Mucosa of stomach (tissue), 1 donor: ENCODE results near the gene GABRR2.

Experiments
- H3K27me3 ChIP-seq: one replicate; pipeline ENCODE4 v1.7.0; 2013; ENCODE audit warnings: mild to moderate bottlenecking, low read length; ENCODE audit not compliant: control insufficient read depth, insufficient read depth
- H3K36me3 ChIP-seq: one replicate; pipeline ENCODE4 v1.7.0; 2013; ENCODE audit warnings: low read length; ENCODE audit not compliant: control insufficient read depth, insufficient read depth
- H3K4me1 ChIP-seq: one replicate; pipeline ENCODE4 v1.7.0; 2013; ENCODE audit warnings: mild to moderate bottlenecking, low read length; ENCODE audit not compliant: control insufficient read depth, insufficient read depth
- H3K4me3 ChIP-seq: one replicate; pipeline ENCODE4 v1.7.0; 2013; ENCODE audit warnings: low read length
- H3K9ac ChIP-seq: one replicate; pipeline ENCODE4 v1.7.0; 2013; ENCODE audit warnings: mild to moderate bottlenecking, low read length, moderate library complexity
- H3K9me3 ChIP-seq: one replicate; pipeline ENCODE4 v1.7.0; 2013; ENCODE audit warnings: mild to moderate bottlenecking, low read length, moderate library complexity; ENCODE audit not compliant: control insufficient read depth
- donor health status: Pancreatic carcinoma.

Gene GABRR2

DNA sequence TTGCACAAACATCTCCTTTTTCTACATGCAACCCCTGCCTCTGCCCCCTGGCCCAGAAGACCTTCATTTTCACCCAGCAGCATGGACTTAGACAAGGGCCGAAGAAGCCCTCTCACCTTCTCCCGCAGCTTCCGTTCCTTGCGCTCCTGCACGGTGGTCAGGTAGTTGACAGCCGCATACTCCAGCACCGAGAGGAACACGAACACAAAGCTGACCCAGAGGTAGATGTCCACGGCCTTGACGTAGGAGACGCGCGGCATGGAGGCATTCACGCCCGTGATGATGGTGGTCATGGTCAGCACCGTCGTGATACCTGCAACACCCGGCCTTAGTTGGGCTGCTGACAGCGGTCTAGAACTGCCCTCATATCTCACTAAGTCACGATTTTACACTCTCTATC is 50.8 kb downstream of the GABRR2 start:
- Histone ChIP-seq H3K4me3 (no peak overlapping the region), H3K4me1 (peaks cover 15% of the 10 kb centered on the region), H3K9me3 (no peaks in the 10 kb centered on the region), H3K36me3 (no peaks in the 10 kb centered on the region), H3K27me3 (no peaks in the 10 kb centered on the region), H3K9ac (no peak overlapping the region)

DNA sequence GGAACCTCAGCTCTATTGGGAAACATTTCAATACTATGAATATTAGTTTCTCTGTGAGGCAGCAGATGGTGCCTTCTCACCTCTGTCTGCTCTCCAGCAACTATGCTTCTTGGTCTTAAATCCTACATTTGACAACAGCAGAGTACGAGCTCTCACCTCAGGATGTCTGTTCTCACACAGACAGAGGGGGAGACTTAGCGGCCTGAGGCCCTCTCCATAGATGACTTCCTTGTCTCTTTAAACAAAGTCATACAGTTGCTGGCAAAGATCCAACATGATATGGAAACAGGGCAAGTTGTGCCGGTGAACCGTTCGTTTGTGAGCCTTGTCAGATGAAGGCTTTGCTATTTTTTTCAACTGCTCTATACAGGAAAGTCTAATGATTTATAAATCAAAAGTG is 54.3 kb downstream of the GABRR2 start:
- Histone ChIP-seq H3K4me1 (peaks cover 15% of the 10 kb centered on the region), H3K36me3 (no peaks in the 10 kb centered on the region), H3K4me3 (no peak overlapping the region), H3K9me3 (no peaks in the 10 kb centered on the region), H3K27me3 (no peaks in the 10 kb centered on the region), H3K9ac (no peak overlapping the region)

DNA sequence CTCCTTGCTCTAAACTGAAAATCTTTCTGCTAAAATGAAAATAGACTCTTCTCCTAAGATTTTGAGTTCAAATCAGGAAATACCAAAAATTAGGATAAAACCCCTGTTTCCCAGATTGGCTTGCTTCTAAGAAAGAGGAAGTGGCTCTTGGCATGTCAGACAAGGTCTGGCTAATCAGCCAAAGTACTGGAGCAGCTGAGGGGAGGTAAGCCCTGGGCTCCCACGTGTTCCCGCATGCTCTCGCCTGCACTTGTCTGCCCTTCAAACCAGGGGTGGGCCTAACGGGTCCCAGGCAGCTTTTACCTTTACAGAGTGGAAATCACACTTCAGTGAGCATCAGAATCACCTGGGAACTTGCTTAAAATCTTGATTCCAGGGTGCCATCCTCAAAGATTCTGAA is 54.8 kb downstream of the GABRR2 start:
- peaks cover 15% of the 10 kb centered on the region for H3K4me1 ChIP-seq
- no peaks in the 10 kb centered on the region for H3K36me3 ChIP-seq
- H3K27me3 ChIP-seq, result no peaks in the 10 kb centered on the region
- H3K9me3 ChIP-seq, result no peaks in the 10 kb centered on the region
- H3K9ac ChIP-seq, result no peak overlapping the region
- no peak overlapping the region for H3K4me3 ChIP-seq

DNA sequence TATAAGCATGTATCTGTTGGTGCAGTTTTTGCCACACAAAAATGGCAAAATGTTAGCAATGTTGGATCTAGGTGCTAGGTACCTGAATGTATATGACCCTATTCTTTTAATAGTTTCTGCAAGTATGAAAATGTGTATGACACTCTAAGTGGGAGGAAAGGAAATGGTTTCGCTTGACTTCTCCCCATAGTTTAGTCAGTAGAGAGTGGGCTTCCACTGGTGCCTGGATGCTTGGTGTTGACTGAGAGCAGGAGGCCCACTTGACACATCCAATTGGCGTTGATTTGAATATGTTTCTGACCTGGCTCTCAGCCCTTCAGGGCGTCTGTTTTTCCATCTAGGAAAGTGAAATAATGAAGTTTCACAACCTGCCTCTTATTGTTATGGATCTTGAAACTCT is 56.2 kb downstream of the GABRR2 start:
- Histone ChIP-seq H3K4me1 (peaks cover 15% of the 10 kb centered on the region), H3K36me3 (no peaks in the 10 kb centered on the region)

DNA sequence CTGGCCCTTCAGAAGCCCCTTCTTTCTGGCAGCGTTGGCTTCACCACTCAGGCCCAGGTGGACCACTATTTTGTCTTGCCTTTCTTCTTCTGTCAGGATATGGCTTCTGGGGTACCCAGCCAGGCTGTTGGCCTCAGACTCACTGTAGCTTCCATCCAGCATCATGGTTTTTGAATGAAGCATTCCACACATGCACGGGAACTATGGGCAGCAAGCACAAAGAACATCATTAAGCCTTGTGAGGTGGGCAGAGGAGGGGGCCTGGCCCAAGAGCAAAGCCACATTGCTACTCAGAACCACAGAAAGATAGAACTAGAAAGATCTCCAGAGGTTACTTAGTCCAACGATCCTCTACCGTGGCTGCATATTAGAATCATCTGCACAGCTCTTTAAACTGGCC is 57.3 kb downstream of the GABRR2 start:
- Histone ChIP-seq H3K27me3 (no peaks in the 10 kb centered on the region), H3K36me3 (no peaks in the 10 kb centered on the region), H3K4me3 (no peak overlapping the region)

More for the DNA sequence above, 56.2 kb downstream of the GABRR2 start:
- no peak overlapping the region for H3K9ac ChIP-seq
- no peaks in the 10 kb centered on the region for H3K27me3 ChIP-seq
- no peak overlapping the region for H3K4me3 ChIP-seq
- no peaks in the 10 kb centered on the region for H3K9me3 ChIP-seq

DNA sequence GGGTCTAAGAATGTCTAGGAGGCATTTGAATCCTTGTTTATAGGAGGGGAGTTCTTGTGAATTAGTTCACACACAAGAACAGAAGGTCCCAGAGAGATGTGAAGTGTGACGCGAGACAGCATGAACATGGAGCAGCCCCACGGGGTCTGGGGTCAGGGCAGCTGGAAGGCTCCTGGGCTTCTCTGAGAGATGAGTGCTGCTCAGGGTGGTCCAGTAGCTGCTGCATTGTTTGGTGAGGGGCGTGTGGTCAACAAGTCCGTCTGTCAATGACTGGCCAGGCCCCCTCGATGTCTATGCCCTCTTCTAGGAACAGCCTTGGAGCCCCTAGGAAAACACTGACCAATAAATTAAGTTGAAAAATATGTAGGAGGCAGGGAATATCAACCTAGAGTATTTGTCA is 57.8 kb downstream of the GABRR2 start:
- Histone ChIP-seq H3K9ac (no peak overlapping the region), H3K4me3 (no peak overlapping the region), H3K27me3 (no peaks in the 10 kb centered on the region), H3K36me3 (no peaks in the 10 kb centered on the region), H3K9me3 (no peaks in the 10 kb centered on the region), H3K4me1 (peaks cover 15% of the 10 kb centered on the region)

More for the DNA sequence above, 57.3 kb downstream of the GABRR2 start:
- H3K9me3 ChIP-seq, result no peaks in the 10 kb centered on the region
- H3K4me1 ChIP-seq, result peaks cover 15% of the 10 kb centered on the region
- no peak overlapping the region for H3K9ac ChIP-seq

DNA sequence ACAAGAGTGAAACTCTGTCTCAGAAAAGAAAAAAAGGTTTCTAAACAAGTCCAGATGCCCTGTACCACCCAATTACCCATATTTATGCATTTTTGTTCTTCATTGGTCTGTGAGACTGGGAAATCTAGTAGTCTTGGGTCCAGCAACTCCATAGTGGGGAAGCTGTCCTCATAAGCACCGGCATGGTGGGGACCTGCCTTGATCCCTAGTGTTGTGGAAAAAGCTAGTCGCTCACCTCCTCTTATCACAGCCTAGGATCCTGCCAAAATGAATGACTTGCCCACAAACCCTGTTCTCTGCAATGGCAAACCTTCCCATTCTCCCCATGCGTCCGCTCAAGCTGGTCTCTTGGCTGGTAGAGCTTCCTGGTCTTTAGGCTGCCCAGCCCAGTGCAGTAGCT is 59.7 kb downstream of the GABRR2 start:
- Histone ChIP-seq H3K4me3 (no peak overlapping the region), H3K36me3 (no peaks in the 10 kb centered on the region), H3K9me3 (no peaks in the 10 kb centered on the region), H3K27me3 (no peaks in the 10 kb centered on the region), H3K4me1 (peaks cover 1% of the 10 kb centered on the region), H3K9ac (no peak overlapping the region)

DNA sequence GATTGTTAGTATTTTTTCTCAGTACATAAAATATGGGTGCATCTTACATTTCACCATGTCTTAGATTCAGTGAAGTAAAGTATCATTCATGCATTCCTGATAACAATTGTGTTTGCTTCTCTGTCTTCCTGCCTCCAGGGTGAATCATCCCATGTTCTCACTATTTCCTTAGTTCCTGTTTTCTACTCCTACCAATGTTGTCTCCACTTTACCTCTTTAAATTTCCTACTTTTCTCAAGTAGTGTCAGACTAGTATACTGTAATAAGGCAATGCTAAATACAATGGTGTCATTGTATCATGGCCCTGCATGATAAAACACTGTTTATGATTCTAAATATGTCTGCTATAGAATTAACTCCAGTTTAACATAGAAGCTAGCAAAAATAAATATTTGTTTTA is 60.5 kb downstream of the GABRR2 start:
- H3K4me1 ChIP-seq, result no peaks in the 10 kb centered on the region
- no peak overlapping the region for H3K4me3 ChIP-seq
- H3K9ac ChIP-seq, result no peak overlapping the region
- no peaks in the 10 kb centered on the region for H3K36me3 ChIP-seq
- no peaks in the 10 kb centered on the region for H3K27me3 ChIP-seq
- H3K9me3 ChIP-seq, result no peaks in the 10 kb centered on the region

DNA sequence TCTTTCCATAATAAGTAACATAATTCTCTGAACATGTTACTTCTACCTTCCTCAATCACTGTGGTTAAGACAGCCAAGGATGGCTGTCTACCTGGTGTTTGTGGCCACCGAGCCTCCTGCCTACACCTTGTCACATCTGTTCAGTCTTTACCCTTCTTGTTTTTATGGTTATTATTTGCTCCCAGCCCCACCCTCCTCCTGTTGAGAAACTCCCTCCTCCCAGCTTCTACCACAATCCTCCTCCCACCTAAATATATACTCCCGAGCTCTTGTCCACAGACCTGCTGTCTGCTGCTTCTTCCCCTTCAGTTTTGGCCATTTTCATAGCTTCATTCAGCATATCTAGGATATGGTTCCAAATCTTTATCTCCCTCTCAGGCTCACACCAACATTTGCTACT is 62.2 kb downstream of the GABRR2 start:
- Histone ChIP-seq H3K9me3 (no peaks in the 10 kb centered on the region), H3K27me3 (no peaks in the 10 kb centered on the region), H3K36me3 (no peaks in the 10 kb centered on the region), H3K4me1 (no peaks in the 10 kb centered on the region), H3K9ac (no peak overlapping the region), H3K4me3 (no peak overlapping the region)

DNA sequence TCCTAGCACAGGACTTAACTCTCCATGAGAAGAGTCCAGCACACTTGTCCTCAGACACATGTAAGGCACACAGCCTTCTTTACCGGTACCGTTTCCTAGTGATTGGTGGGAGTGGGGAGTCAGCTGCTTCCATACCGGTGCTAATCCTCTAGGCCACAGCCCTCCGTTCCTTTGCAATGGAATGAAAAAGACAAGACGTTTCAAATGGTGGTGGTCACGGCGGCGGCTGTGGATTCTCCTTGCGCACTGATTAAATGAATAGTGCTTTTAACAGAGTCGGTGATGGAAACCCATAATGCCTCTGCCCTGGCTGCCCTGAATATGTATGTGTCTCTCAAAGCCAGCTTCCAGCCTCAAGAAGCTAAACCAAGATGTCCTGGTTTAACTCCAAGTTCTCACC is 63.1 kb downstream of the GABRR2 start:
- no peaks in the 10 kb centered on the region for H3K4me1 ChIP-seq
- H3K36me3 ChIP-seq, result no peaks in the 10 kb centered on the region
- H3K4me3 ChIP-seq, result no peak overlapping the region
- no peak overlapping the region for H3K9ac ChIP-seq
- H3K27me3 ChIP-seq, result no peaks in the 10 kb centered on the region
- H3K9me3 ChIP-seq, result no peaks in the 10 kb centered on the region

DNA sequence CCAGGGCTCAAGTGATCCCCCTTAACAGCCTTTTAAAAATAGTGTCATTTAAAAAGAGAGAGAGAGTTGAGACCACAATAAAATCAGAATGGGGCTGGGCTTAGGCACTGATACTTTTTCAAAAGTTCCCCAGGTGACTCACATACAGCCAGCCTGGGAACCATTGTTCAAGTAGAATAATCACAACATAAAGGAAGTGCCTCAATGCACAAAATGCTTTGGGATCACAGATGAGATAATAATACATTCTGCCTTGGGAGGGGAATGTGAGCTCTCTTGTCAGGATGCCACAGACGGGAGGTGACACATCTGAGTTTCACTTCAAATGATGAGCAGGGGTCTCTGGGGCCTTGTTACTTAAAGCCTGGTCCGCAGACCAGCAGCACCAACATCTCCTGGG is 63.9 kb downstream of the GABRR2 start:
- Histone ChIP-seq H3K36me3 (no peaks in the 10 kb centered on the region), H3K9me3 (no peaks in the 10 kb centered on the region), H3K4me3 (no peak overlapping the region)

DNA sequence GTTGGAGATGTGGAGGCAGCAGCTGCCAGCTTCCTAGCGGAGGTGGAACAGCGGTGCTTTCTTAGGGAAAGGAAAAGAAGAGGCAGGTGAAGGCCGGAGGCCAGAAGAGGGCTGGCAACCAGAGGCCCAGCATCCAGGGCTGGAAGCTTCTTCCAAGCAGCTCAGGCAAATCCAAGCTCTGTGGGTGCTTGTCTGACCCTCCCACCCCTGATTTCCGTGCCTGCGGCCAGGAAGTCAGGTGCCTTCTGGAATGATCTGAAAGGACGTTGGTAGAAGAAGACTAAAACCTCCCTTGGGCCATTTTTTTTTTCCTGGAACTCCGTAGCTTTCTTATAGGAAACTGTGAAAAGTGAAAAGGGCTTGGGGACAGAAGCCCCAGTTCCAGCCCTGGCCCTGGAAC is 64.9 kb downstream of the GABRR2 start:
- H3K4me1 ChIP-seq, result no peaks in the 10 kb centered on the region
- no peak overlapping the region for H3K9ac ChIP-seq
- H3K9me3 ChIP-seq, result no peaks in the 10 kb centered on the region
- no peaks in the 10 kb centered on the region for H3K27me3 ChIP-seq
- no peak overlapping the region for H3K4me3 ChIP-seq
- no peaks in the 10 kb centered on the region for H3K36me3 ChIP-seq

More for the DNA sequence above, 63.9 kb downstream of the GABRR2 start:
- no peaks in the 10 kb centered on the region for H3K4me1 ChIP-seq
- H3K9ac ChIP-seq, result no peak overlapping the region
- H3K27me3 ChIP-seq, result no peaks in the 10 kb centered on the region

DNA sequence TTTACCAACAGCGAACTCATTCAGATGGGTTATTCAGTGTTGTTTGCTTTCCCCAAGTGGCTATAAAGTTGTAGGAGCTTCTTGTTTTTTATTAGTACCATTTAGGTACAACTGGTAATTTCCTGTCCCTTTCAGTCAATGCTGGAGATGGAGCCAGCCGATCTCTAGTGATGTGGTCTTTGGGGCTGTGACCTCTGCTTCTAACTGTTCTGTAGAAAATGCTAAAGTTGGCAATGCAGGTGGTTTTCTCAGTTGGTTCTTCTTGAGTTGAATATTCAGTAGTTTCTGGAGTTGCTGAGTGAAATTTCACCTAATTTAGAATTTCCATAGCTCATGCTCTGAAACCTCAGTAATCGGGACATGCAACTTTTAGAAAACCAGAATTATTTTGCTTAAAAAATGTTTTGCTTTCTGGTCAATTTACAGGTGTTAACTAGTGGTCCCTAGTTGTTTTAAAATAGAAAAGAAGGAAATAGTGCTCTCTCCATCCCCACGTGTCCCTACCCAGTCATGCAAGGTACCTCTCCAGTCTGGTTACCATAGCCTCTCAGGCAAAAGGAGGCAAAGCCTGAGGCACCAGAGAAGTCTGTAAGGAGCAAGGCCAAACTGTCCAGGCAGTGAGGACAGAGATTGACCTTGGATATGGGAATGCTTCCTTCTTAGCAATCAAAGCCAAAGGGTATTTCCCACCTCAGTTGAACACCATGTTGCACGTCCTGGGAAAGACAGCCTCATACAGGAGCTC is 70.7 kb downstream of the GABRR2 start:
- H3K4me3 ChIP-seq, result no peak overlapping the region

More for the DNA sequence above, 70.7 kb downstream of the GABRR2 start:
- H3K4me1 ChIP-seq, result no peaks in the 10 kb centered on the region
- H3K27me3 ChIP-seq, result no peaks in the 10 kb centered on the region
- H3K36me3 ChIP-seq, result no peaks in the 10 kb centered on the region
- H3K9me3 ChIP-seq, result no peaks in the 10 kb centered on the region
- no peak overlapping the region for H3K9ac ChIP-seq
